ENCODE data around the gene CNOT2. TPM values are rescaled to one million over a fixed set of nuclear protein-coding genes. Genes with fewer than 3 reads are reported as not detected.

Gene CNOT2
- total RNA-seq, 6 experiments from 2014 or later = 45.0 to 54.2 (median 49.5) TPM

- peaks cover 20% of the 10 kb centered on the region for H3K4me1 Mint-ChIP-seq (ENCODE audit: low read depth)
- H3K9me3 Mint-ChIP-seq = no peaks in the 10 kb centered on the region
- H3K4me3 Mint-ChIP-seq = peak overlapping the region; percentile 87
- TF ChIP-seq CTCF (IDR thresholded peaks at IDR 0.05) = no peak
- no peak for DNase-seq
- H3K27me3 Mint-ChIP-seq (ENCODE audit: insufficient read depth) = peaks cover 24% of the 10 kb centered on the region; the same call in 1 of the 2 replicates
- H3K27ac Mint-ChIP-seq = no peak overlapping the region
- no peaks in the 10 kb centered on the region for H3K36me3 Mint-ChIP-seq (ENCODE audit: low read depth)
Observed at GRCh38 chr12:70367258-70368141, 124.3 kb downstream of the CNOT2 start.

DNA sequence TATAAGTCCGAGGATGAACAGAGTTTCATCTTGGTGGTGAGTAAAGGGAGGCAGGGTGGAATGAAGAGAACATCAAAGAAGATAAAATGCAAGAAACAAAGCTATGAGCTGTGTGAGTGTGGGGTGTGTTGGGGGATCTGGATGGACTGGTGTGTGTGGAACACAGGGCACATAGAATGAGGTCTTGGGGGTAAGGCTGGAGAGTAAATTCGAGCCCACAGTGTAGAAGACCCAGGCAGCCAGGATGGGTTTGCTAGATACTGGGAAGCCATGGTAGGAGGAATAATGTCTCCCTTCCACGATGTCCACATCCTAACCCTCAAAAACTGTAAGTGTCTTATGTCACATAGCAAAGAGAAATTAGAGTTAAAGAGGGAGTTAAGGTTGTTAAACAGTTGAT lies 129.6 kb downstream of the CNOT2 start:
- no peak for DNase-seq
- Mint-ChIP-seq H3K9me3 (no peaks in the 10 kb centered on the region), H3K27me3 (ENCODE audit: insufficient read depth) (peaks cover 4% of the 10 kb centered on the region), H3K4me3 (no peak overlapping the region), H3K36me3 (ENCODE audit: low read depth) (no peaks in the 10 kb centered on the region), H3K27ac (no peak overlapping the region), H3K4me1 (ENCODE audit: low read depth) (no peaks in the 10 kb centered on the region)
- TF ChIP-seq CTCF (IDR thresholded peaks at IDR 0.05) = no peak

- no peak overlapping the region for H3K4me3 Mint-ChIP-seq
- H3K36me3 Mint-ChIP-seq (ENCODE audit: low read depth) = no peaks in the 10 kb centered on the region; the same call in 1 of the 2 replicates
- H3K4me1 Mint-ChIP-seq (ENCODE audit: low read depth) = peaks cover 11% of the 10 kb centered on the region; the same call in 1 of the 2 replicates
- no peak for DNase-seq
- no peak overlapping the region for H3K27ac Mint-ChIP-seq
- no peaks in the 10 kb centered on the region for H3K9me3 Mint-ChIP-seq
- peaks cover 4% of the 10 kb centered on the region; the same call in 1 of the 2 replicates for H3K27me3 Mint-ChIP-seq (ENCODE audit: insufficient read depth)
- TF ChIP-seq CTCF (IDR thresholded peaks at IDR 0.05) = no peak
Observed at GRCh38 chr12:70379846-70380245, 136.6 kb downstream of the CNOT2 start.

DNA sequence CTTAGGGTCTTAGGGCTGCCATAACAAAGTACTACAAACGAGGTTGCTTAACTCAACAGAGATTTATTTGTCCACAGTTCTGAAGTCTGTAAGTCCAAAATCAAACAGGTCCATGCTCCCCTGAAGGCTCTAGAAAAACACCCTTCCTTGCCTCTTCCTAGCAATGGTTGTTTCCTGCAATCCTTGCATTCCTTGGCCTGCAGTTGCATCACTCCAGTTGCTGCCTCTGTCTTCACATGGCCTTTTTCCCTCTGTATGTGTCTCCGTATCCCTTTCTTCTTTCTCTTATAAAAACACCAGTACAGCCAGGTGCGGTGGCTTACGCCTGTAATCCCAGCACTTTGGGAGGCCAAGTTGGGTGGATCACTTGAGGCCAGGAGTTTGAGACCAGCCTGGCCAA lies 140.3 kb downstream of the CNOT2 start:
- H3K27ac Mint-ChIP-seq = no peak overlapping the region
- H3K36me3 Mint-ChIP-seq (ENCODE audit: low read depth) = no peaks in the 10 kb centered on the region; the same call in 1 of the 2 replicates
- peaks cover 11% of the 10 kb centered on the region; the same call in 1 of the 2 replicates for H3K4me1 Mint-ChIP-seq (ENCODE audit: low read depth)
- no peaks in the 10 kb centered on the region for H3K9me3 Mint-ChIP-seq
- 0 out of 2 replicates have a peak, but pooled peaks cover 2% of the 10 kb centered on the region for H3K27me3 Mint-ChIP-seq (ENCODE audit: insufficient read depth)
- no peak overlapping the region for H3K4me3 Mint-ChIP-seq
- no peak for TF ChIP-seq CTCF (IDR thresholded peaks at IDR 0.05)
- no peak for DNase-seq

GRCh38 chr12:70383886-70384285 lies 140.7 kb downstream of the CNOT2 start:
- no peak overlapping the region for H3K4me3 Mint-ChIP-seq
- no peak overlapping the region for H3K27ac Mint-ChIP-seq
- no peaks in the 10 kb centered on the region; the same call in 1 of the 2 replicates for H3K36me3 Mint-ChIP-seq (ENCODE audit: low read depth)
- H3K9me3 Mint-ChIP-seq = no peaks in the 10 kb centered on the region
- H3K27me3 Mint-ChIP-seq (ENCODE audit: insufficient read depth) = 0 out of 2 replicates have a peak, but pooled peaks cover 2% of the 10 kb centered on the region
- H3K4me1 Mint-ChIP-seq (ENCODE audit: low read depth) = peaks cover 11% of the 10 kb centered on the region; the same call in 1 of the 2 replicates
- DNase-seq = no peak
- TF ChIP-seq CTCF (IDR thresholded peaks at IDR 0.05) = no peak

Measured in HFFc6 (cell line).